ENCODE results near the gene TMEM37. TPM values are rescaled to one million over a fixed set of nuclear protein-coding genes. Genes with fewer than 3 reads are reported as not detected.

The TMEM37 gene
- total and polyA plus RNA-seq, 2 donors from 2014 or later = 59.4 to 221 TPM

DNA sequence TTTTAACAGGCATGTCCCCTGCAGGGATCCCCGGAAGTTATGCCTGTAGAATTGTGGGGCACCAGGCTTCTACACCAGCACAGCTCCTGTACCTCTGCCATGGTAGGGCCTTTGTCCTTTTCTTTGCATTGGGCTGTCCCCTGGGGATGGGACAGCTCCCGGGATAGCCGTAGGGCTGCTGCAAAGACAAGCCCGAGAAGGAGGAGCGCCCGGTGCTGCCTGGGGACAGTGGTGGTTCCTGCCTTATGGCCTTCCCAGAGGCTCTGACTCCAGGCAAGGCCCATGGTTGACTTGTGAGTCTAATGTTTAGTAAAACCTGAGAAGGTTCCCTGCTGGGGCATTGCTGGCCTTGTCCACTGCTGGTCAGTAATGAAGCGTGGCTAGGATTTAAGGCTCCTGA is 30.9 kb downstream of the TMEM37 start:
- H3K27me3 ChIP-seq (ENCODE audit: control insufficient read depth, insufficient read depth, low read length) = no peaks in the 10 kb centered on the region
- H3K27ac ChIP-seq (ENCODE audit: low read depth in 2 of 2, low read length in 2 of 2) = no peak overlapping the region
- no peaks in the 10 kb centered on the region for H3K4me1 ChIP-seq (ENCODE audit: control insufficient read depth in 2 of 3, insufficient read depth in 2 of 3, low read depth in 1 of 3, low read length in 3 of 3)
- FAIRE-seq (no peak), DNase-seq (no peak)
- no peaks in the 10 kb centered on the region for H3K36me3 ChIP-seq (ENCODE audit: control insufficient read depth in 2 of 3, insufficient read depth in 3 of 3, low read length in 3 of 3)
- H3K9ac ChIP-seq (ENCODE audit: low read length in 3 of 3) = no peak overlapping the region
- no peak overlapping the region for H3K4me3 ChIP-seq (ENCODE audit: low read length in 3 of 3)
- intact Hi-C loops (cut with DNase I) = no loop called here
- H3K9me3 ChIP-seq (ENCODE audit: control insufficient read depth in 2 of 3, insufficient read depth in 1 of 3, low read length in 3 of 3) = no peaks in the 10 kb centered on the region
- TF ChIP-seq, protein P1, sequence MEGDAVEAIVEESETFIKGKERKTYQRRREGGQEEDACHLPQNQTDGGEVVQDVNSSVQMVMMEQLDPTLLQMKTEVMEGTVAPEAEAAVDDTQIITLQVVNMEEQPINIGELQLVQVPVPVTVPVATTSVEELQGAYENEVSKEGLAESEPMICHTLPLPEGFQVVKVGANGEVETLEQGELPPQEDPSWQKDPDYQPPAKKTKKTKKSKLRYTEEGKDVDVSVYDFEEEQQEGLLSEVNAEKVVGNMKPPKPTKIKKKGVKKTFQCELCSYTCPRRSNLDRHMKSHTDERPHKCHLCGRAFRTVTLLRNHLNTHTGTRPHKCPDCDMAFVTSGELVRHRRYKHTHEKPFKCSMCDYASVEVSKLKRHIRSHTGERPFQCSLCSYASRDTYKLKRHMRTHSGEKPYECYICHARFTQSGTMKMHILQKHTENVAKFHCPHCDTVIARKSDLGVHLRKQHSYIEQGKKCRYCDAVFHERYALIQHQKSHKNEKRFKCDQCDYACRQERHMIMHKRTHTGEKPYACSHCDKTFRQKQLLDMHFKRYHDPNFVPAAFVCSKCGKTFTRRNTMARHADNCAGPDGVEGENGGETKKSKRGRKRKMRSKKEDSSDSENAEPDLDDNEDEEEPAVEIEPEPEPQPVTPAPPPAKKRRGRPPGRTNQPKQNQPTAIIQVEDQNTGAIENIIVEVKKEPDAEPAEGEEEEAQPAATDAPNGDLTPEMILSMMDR (IDR thresholded peaks at IDR 0.05; ENCODE audit: borderline replicate concordance, extremely low read depth, insufficient read depth) = no peak

DNA sequence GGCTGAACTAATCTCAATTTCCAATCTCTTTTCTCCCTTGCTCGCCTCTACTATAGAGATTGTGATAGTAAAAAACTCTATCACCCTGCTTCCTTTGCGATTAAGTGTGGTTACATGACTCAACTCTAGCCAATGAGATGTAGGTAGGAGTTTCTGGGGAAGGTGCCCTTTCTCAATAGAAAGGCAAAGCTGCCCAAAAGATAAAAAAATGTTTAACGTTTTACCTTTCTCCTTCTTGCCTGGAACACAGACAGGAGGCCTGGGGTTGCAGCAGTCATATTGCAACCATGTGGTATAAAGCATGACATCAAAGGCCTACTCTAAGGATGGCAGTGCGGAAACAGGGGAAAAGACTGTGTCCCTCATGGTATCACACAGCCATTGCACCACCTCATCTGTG is 31.5 kb downstream of the TMEM37 start:
- FAIRE-seq (no peak), DNase-seq (no peak)
- intact Hi-C loops (cut with DNase I) = no loop called here
- TF ChIP-seq, protein P1 (IDR thresholded peaks at IDR 0.05; ENCODE audit: borderline replicate concordance, extremely low read depth, insufficient read depth) = no peak
- Histone ChIP-seq H3K9me3 (ENCODE audit: control insufficient read depth in 2 of 3, insufficient read depth in 1 of 3, low read length in 3 of 3) (no peaks in the 10 kb centered on the region), H3K4me3 (ENCODE audit: low read length in 3 of 3) (no peak overlapping the region), H3K27me3 (ENCODE audit: control insufficient read depth, insufficient read depth, low read length) (no peaks in the 10 kb centered on the region), H3K4me1 (ENCODE audit: control insufficient read depth in 2 of 3, insufficient read depth in 2 of 3, low read depth in 1 of 3, low read length in 3 of 3) (no peaks in the 10 kb centered on the region), H3K9ac (ENCODE audit: low read length in 3 of 3) (no peak overlapping the region), H3K36me3 (ENCODE audit: control insufficient read depth in 2 of 3, insufficient read depth in 3 of 3, low read length in 3 of 3) (no peaks in the 10 kb centered on the region), H3K27ac (ENCODE audit: low read depth in 2 of 2, low read length in 2 of 2) (no peak overlapping the region)

DNA sequence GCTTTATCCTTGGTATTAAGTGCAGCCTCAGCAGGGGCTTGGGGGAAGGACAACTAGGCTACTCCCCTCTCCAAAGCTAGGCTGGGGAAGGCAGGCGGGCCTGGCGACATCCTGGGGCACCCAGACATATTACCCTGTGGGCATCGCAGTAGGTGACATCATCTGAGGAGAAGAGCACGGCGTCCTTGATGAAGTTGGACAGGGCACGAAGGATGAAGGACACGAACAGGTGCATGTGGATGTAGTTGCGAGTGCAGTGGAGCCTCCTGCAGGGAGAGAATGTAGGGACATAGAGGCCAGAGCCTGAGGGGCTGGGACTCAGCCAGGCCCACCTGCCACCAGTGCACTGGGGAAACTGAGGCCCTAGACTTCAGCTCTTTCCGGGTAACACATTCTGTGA is 32.3 kb downstream of the TMEM37 start:
- FAIRE-seq (no peak), DNase-seq (no peak)
- H3K4me1 ChIP-seq (ENCODE audit: control insufficient read depth in 2 of 3, insufficient read depth in 2 of 3, low read depth in 1 of 3, low read length in 3 of 3) = no peaks in the 10 kb centered on the region
- TF ChIP-seq, protein P1 (IDR thresholded peaks at IDR 0.05; ENCODE audit: borderline replicate concordance, extremely low read depth, insufficient read depth) = no peak
- no peaks in the 10 kb centered on the region for H3K27me3 ChIP-seq (ENCODE audit: control insufficient read depth, insufficient read depth, low read length)
- no peaks in the 10 kb centered on the region for H3K9me3 ChIP-seq (ENCODE audit: control insufficient read depth in 2 of 3, insufficient read depth in 1 of 3, low read length in 3 of 3)
- H3K27ac ChIP-seq (ENCODE audit: low read depth in 2 of 2, low read length in 2 of 2) = no peak overlapping the region
- intact Hi-C loops (cut with DNase I) = no loop called here
- no peak overlapping the region for H3K9ac ChIP-seq (ENCODE audit: low read length in 3 of 3)
- H3K4me3 ChIP-seq (ENCODE audit: low read length in 3 of 3) = no peak overlapping the region
- H3K36me3 ChIP-seq (ENCODE audit: control insufficient read depth in 2 of 3, insufficient read depth in 3 of 3, low read length in 3 of 3) = no peaks in the 10 kb centered on the region

DNA sequence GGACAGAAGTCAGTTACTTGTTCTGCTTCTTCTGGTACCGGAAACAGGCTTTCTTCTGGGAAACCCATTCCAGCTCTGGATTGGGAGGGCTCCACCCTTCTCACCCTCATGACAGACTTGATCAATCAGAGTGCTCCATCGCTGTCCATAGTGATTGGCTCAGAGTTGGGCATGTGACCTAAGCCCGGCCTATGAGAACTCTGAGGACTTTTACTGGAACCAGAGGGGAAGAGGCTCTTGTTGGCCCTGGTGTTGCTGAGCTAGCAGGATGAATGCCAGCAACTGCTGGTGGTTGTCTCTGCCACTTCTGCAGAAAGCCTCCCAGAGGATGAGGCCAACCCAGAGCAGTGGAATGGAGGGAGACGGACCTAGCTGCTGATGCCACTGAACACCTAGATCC is 33.3 kb downstream of the TMEM37 start:
- FAIRE-seq (no peak), DNase-seq (no peak)
- intact Hi-C loops (cut with DNase I) = no loop called here
- Histone ChIP-seq H3K36me3 (ENCODE audit: control insufficient read depth in 2 of 3, insufficient read depth in 3 of 3, low read length in 3 of 3) (no peaks in the 10 kb centered on the region), H3K9ac (ENCODE audit: low read length in 3 of 3) (no peak overlapping the region), H3K27me3 (ENCODE audit: control insufficient read depth, insufficient read depth, low read length) (no peaks in the 10 kb centered on the region), H3K4me1 (ENCODE audit: control insufficient read depth in 2 of 3, insufficient read depth in 2 of 3, low read depth in 1 of 3, low read length in 3 of 3) (no peaks in the 10 kb centered on the region), H3K4me3 (ENCODE audit: low read length in 3 of 3) (no peak overlapping the region), H3K27ac (ENCODE audit: low read depth in 2 of 2, low read length in 2 of 2) (no peak overlapping the region), H3K9me3 (ENCODE audit: control insufficient read depth in 2 of 3, insufficient read depth in 1 of 3, low read length in 3 of 3) (no peaks in the 10 kb centered on the region)
- TF ChIP-seq, protein P1 (IDR thresholded peaks at IDR 0.05; ENCODE audit: borderline replicate concordance, extremely low read depth, insufficient read depth) = no peak

Measured in kidney (tissue), 14 donors.